Activated T-helper 1 cell treated with Interleukin-2 at 50 U/mL for 16 hours (primary cell): Measurements from ENCODE around the gene RYR2.

Experiments
- DNase-seq: peaks from one replicate; pipeline ENCODE4 v3.0.0-alpha.2; 2020; ENCODE audit warnings: low read depth

The RYR2 gene

GRCh38 chr1:237868817-237869600 lies 827.0 kb downstream of the RYR2 start:
- DNase-seq = no peak

GRCh38 chr1:237873487-237874211 lies 831.7 kb downstream of the RYR2 start:
- DNase-seq = no peak

- no peak for DNase-seq
Observed at GRCh38 chr1:237875291-237875690, 833.3 kb downstream of the RYR2 start.

GRCh38 chr1:237877631-237878030 lies 835.6 kb downstream of the RYR2 start:
- DNase-seq = no peak

GRCh38 chr1:237878406-237878805 lies 836.4 kb downstream of the RYR2 start:
- no peak for DNase-seq

- no peak for DNase-seq
Observed at GRCh38 chr1:237879195-237879594, 837.2 kb downstream of the RYR2 start.
